K562 treated with DMSO at 1 percent for 12 hours (cell line): Measurements from ENCODE around the gene HSPA12A. TPM values are rescaled to one million over a fixed set of nuclear protein-coding genes. Genes with fewer than 3 reads are reported as not detected.

Experiments used
- total RNA-seq: library from RNA; unstranded; fragments of 300-600 nt; gene quantifications from 2 replicates; pipeline ENCODE4 v1.2.3, GENCODE V29; 2022; ENCODE audit not compliant: insufficient read depth

Gene HSPA12A, protein sequence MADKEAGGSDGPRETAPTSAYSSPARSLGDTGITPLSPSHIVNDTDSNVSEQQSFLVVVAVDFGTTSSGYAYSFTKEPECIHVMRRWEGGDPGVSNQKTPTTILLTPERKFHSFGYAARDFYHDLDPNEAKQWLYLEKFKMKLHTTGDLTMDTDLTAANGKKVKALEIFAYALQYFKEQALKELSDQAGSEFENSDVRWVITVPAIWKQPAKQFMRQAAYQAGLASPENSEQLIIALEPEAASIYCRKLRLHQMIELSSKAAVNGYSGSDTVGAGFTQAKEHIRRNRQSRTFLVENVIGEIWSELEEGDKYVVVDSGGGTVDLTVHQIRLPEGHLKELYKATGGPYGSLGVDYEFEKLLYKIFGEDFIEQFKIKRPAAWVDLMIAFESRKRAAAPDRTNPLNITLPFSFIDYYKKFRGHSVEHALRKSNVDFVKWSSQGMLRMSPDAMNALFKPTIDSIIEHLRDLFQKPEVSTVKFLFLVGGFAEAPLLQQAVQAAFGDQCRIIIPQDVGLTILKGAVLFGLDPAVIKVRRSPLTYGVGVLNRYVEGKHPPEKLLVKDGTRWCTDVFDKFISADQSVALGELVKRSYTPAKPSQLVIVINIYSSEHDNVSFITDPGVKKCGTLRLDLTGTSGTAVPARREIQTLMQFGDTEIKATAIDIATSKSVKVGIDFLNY
- total RNA-seq: 0.46 TPM in 1 of 2 replicates, not detected in the other

GRCh38 chr10:116742367-116743265 lies at the start of gene HSPA12A:
Gene HSPA12A (minus strand): TSS chr10:116742566. CDS start chr10:116742469, 97 bp downstream.

Other genes with a start within 250 kb of the HSPA12A start
- gene PNLIP, start 196.6 kb downstream of the HSPA12A start, total RNA-seq: not detected in 2 replicates
- not detected in 2 replicates for gene PNLIPRP1, start 151.6 kb downstream of the HSPA12A start, total RNA-seq
- not detected in 2 replicates for gene PNLIPRP2, start 121.6 kb downstream of the HSPA12A start, total RNA-seq
- not detected in 2 replicates for gene ENO4, start 106.9 kb upstream of the HSPA12A start, total RNA-seq